GM23338 (cell line): ENCODE results near the gene SEZ6. TPM values are rescaled to one million over a fixed set of nuclear protein-coding genes. Genes with fewer than 3 reads are reported as not detected.

Source experiments
- ATAC-seq: fragments of 200-7000 bp; cut with Tn5 transposase; 3 replicates; pipeline ENCODE4 v1.9.1; 2020
- DNase-seq: peaks from one replicate; pipeline ENCODE4 v3.0.0-alpha.2; 2015; ENCODE audit warnings: low spot score
- H2AFZ ChIP-seq: fragments of 200-600 bp; sonication (generic); 2 replicates; pipeline ENCODE4 v1.8.0; 2016; ENCODE audit warnings: antibody characterized with exemption, mild to moderate bottlenecking, moderate library complexity
- H3F3A ChIP-seq: fragments of 200-600 bp; sonication (generic); replicated peaks from 2 replicates; pipeline ENCODE4 v1.8.0; 2017; ENCODE audit warnings: antibody characterized with exemption, mixed run types, low read depth
- H3K27ac ChIP-seq: fragments of 200-600 bp; sonication (generic); 2 replicates; pipeline ENCODE4 v1.6.1; 2016; ENCODE audit warnings: low read depth
- H3K27me3 ChIP-seq: fragments of 200-600 bp; sonication (generic); 2 replicates; pipeline ENCODE4 v1.8.0; 2016; ENCODE audit warnings: mild to moderate bottlenecking, mixed run types, moderate library complexity; ENCODE audit not compliant: insufficient read depth
- H3K36me3 ChIP-seq: fragments of 200-600 bp; sonication (generic); 2 replicates; pipeline ENCODE4 v1.8.0; 2016; ENCODE audit warnings: mild to moderate bottlenecking; ENCODE audit not compliant: insufficient read depth
- H3K4me1 ChIP-seq: fragments of 200-600 bp; sonication (generic); 2 replicates; pipeline ENCODE4 v1.8.0; 2016; ENCODE audit warnings: mild to moderate bottlenecking, moderate library complexity; ENCODE audit not compliant: insufficient read depth
- H3K4me2 ChIP-seq: fragments of 200-600 bp; sonication (generic); 2 replicates; pipeline ENCODE4 v1.7.1; 2017; ENCODE audit warnings: mixed run types
- H3K4me3 ChIP-seq: fragments of 200-600 bp; sonication (generic); 2 replicates; pipeline ENCODE4 v1.6.1; 2016; ENCODE audit warnings: mixed run types
- H3K79me2 ChIP-seq: fragments of 200-600 bp; sonication (generic); replicated peaks from 2 replicates; pipeline ENCODE4 v1.8.0; 2017; ENCODE audit warnings: mild to moderate bottlenecking; ENCODE audit not compliant: insufficient read depth
- H3K9me2 ChIP-seq: fragments of 200-600 bp; sonication (generic); 2 replicates; pipeline ENCODE4 v1.8.0; 2017; ENCODE audit not compliant: insufficient read depth
- H4K20me1 ChIP-seq: fragments of 200-600 bp; sonication (generic); replicated peaks from 2 replicates; pipeline ENCODE4 v1.8.0; 2017; ENCODE audit warnings: mild to moderate bottlenecking; ENCODE audit not compliant: insufficient read depth
- H3K27ac Mint-ChIP-seq: 2 replicates; pipeline ENCODE4 v1.8.0; 2020; ENCODE audit warnings: inconsistent platforms, mild to moderate bottlenecking, moderate library complexity, mixed read lengths
- H3K27me3 Mint-ChIP-seq: 3 replicates; pipeline ENCODE4 v1.8.0; 2022; ENCODE audit warnings: low read depth, mild to moderate bottlenecking, moderate library complexity, mixed read lengths, inconsistent platforms; ENCODE audit not compliant: insufficient read depth, poor library complexity
- H3K36me3 Mint-ChIP-seq: 3 replicates; pipeline ENCODE4 v1.8.0; 2021; ENCODE audit warnings: low read depth, mild to moderate bottlenecking, inconsistent platforms, moderate library complexity, mixed read lengths
- H3K4me1 Mint-ChIP-seq: 3 replicates; pipeline ENCODE4 v1.8.0; 2020; ENCODE audit warnings: mild to moderate bottlenecking, inconsistent platforms, mixed read lengths
- H3K4me3 Mint-ChIP-seq: 3 replicates; pipeline ENCODE4 v1.8.0; 2021; ENCODE audit warnings: moderate library complexity, mild to moderate bottlenecking, inconsistent platforms, mixed read lengths
- H3K9me3 Mint-ChIP-seq: 3 replicates; pipeline ENCODE4 v1.8.0; 2020; ENCODE audit warnings: moderate library complexity, mild to moderate bottlenecking, inconsistent platforms, mixed read lengths
- CREB1 ChIP-seq: fragments of 250-450 bp; sonication (Bioruptor Pico); IDR thresholded peaks from 2 replicates; pipeline ENCODE4 v1.5.0; 2020; ENCODE audit warnings: low read depth, mild to moderate bottlenecking, moderate library complexity
- ETS1 ChIP-seq: IDR thresholded peaks from 2 replicates; pipeline ENCODE4 v1.6.1; 2016; ENCODE audit warnings: antibody characterized with exemption
- EZH2 ChIP-seq: fragments of 200-600 bp; sonication (generic); IDR thresholded peaks from one replicate; pipeline ENCODE4 v1.8.0; 2017; ENCODE audit warnings: antibody characterized with exemption, mild to moderate bottlenecking, low read depth; ENCODE audit not compliant: unreplicated experiment
- JUNB ChIP-seq: IDR thresholded peaks from one replicate; pipeline ENCODE4 v1.6.1; 2016; ENCODE audit warnings: antibody characterized with exemption; ENCODE audit not compliant: unreplicated experiment
- NANOG ChIP-seq: IDR thresholded peaks from 2 replicates; pipeline ENCODE4 v1.6.1; 2016; ENCODE audit warnings: antibody characterized with exemption, borderline replicate concordance
- POLR2AphosphoS5 ChIP-seq: IDR thresholded peaks from 2 replicates; pipeline ENCODE4 v1.6.1; 2016; ENCODE audit warnings: antibody characterized with exemption, low read depth
- STAT1 ChIP-seq: IDR thresholded peaks from one replicate; pipeline ENCODE4 v1.6.1; 2016; ENCODE audit warnings: antibody characterized with exemption; ENCODE audit not compliant: unreplicated experiment
- ZNF331 ChIP-seq: fragments of 250-450 bp; sonication (Bioruptor Pico); IDR thresholded peaks from 2 replicates; pipeline ENCODE4 v1.5.0; 2020; ENCODE audit warnings: low read depth, mild to moderate bottlenecking, moderate library complexity
- polyA plus RNA-seq: library from polyadenylated mRNA; unstranded; fragments of >200 nt; fragmentation: Nextera tagmentation; extraction: Ambion mirVana; gene quantifications from 2 replicates; pipeline ENCODE4 v1.2.1, GENCODE V29; 2016
- total RNA-seq: library from RNA; depleted of rRNA; stranded (reverse); fragments of >200 nt; shearing (Covaris generic); gene quantifications from 2 replicates; pipeline ENCODE4 v1.2.3, GENCODE V29; 2014
- TF ChIP-seq, protein P1 (sequence below): IDR thresholded peaks from one replicate; pipeline ENCODE4 v1.6.1; 2018; ENCODE audit warnings: antibody characterized with exemption; ENCODE audit not compliant: unreplicated experiment
- TF ChIP-seq, protein P2 (sequence below): fragments of 250-450 bp; sonication (Bioruptor Pico); IDR thresholded peaks from 2 replicates; pipeline ENCODE4 v1.5.0; 2020; ENCODE audit warnings: mild to moderate bottlenecking, moderate library complexity

The SEZ6 gene
- total and polyA plus RNA-seq, 2 experiments from 2014 or later, result 1.0 to 6.5 TPM

- Mint-ChIP-seq H3K9me3 (no peaks in the 10 kb centered on the region), H3K4me3 (no peak overlapping the region), H3K36me3 (peaks cover 54% of the 10 kb centered on the region), H3K27ac (no peak overlapping the region), H3K4me1 (no peaks in the 10 kb centered on the region), H3K27me3 (no peaks in the 10 kb centered on the region)
- no peak for ATAC-seq
- Histone ChIP-seq H3F3A (peaks cover 11% of the 10 kb centered on the region), H4K20me1 (peaks cover 81% of the 10 kb centered on the region), H3K27me3 (no peaks in the 10 kb centered on the region), H3K4me2 (no peak overlapping the region), H3K36me3 (peaks cover 30% of the 10 kb centered on the region), H3K27ac (no peak overlapping the region), H3K9me2 (no peaks in the 10 kb centered on the region), H2AFZ (no peak overlapping the region), H3K4me3 (no peak overlapping the region), H3K79me2 (peaks cover 97% of the 10 kb centered on the region), H3K4me1 (no peaks in the 10 kb centered on the region)
- TF ChIP-seq ZNF331 (peak; percentile 75), CREB1 (no peak), STAT1 (no peak)
- DNase-seq, result no peak
Measured at GRCh38 chr17:28928061-28928460, 77.8 kb downstream of the SEZ6 start.

GRCh38 chr17:28926786-28927185 is 79.0 kb downstream of the SEZ6 start:
- Mint-ChIP-seq H3K9me3 (no peaks in the 10 kb centered on the region), H3K27ac (no peak overlapping the region), H3K4me1 (no peaks in the 10 kb centered on the region), H3K27me3 (no peaks in the 10 kb centered on the region), H3K4me3 (no peak overlapping the region), H3K36me3 (peaks cover 65% of the 10 kb centered on the region)
- H3K4me3 ChIP-seq, result no peak overlapping the region
- H3K27ac ChIP-seq, result no peak overlapping the region
- no peaks in the 10 kb centered on the region for H3K27me3 ChIP-seq
- H3K36me3 ChIP-seq, result peaks cover 42% of the 10 kb centered on the region
- H4K20me1 ChIP-seq, result peaks cover 78% of the 10 kb centered on the region
- H2AFZ ChIP-seq, result no peak overlapping the region
- DNase-seq (no peak), ATAC-seq (no peak)
- no peaks in the 10 kb centered on the region for H3K4me1 ChIP-seq
- peaks cover 91% of the 10 kb centered on the region for H3K79me2 ChIP-seq
- peaks cover 20% of the 10 kb centered on the region for H3F3A ChIP-seq
- H3K9me2 ChIP-seq, result no peaks in the 10 kb centered on the region
- H3K4me2 ChIP-seq, result no peak overlapping the region
- TF ChIP-seq ETS1 (no peak), POLR2AphosphoS5 (no peak), EZH2 (no peak), STAT1 (no peak), ZNF331 (no peak), JUNB (no peak), NANOG (no peak), CREB1 (no peak)
- TF ChIP-seq, protein P1, sequence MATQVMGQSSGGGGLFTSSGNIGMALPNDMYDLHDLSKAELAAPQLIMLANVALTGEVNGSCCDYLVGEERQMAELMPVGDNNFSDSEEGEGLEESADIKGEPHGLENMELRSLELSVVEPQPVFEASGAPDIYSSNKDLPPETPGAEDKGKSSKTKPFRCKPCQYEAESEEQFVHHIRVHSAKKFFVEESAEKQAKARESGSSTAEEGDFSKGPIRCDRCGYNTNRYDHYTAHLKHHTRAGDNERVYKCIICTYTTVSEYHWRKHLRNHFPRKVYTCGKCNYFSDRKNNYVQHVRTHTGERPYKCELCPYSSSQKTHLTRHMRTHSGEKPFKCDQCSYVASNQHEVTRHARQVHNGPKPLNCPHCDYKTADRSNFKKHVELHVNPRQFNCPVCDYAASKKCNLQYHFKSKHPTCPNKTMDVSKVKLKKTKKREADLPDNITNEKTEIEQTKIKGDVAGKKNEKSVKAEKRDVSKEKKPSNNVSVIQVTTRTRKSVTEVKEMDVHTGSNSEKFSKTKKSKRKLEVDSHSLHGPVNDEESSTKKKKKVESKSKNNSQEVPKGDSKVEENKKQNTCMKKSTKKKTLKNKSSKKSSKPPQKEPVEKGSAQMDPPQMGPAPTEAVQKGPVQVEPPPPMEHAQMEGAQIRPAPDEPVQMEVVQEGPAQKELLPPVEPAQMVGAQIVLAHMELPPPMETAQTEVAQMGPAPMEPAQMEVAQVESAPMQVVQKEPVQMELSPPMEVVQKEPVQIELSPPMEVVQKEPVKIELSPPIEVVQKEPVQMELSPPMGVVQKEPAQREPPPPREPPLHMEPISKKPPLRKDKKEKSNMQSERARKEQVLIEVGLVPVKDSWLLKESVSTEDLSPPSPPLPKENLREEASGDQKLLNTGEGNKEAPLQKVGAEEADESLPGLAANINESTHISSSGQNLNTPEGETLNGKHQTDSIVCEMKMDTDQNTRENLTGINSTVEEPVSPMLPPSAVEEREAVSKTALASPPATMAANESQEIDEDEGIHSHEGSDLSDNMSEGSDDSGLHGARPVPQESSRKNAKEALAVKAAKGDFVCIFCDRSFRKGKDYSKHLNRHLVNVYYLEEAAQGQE, result no peak
- TF ChIP-seq, protein P2, sequence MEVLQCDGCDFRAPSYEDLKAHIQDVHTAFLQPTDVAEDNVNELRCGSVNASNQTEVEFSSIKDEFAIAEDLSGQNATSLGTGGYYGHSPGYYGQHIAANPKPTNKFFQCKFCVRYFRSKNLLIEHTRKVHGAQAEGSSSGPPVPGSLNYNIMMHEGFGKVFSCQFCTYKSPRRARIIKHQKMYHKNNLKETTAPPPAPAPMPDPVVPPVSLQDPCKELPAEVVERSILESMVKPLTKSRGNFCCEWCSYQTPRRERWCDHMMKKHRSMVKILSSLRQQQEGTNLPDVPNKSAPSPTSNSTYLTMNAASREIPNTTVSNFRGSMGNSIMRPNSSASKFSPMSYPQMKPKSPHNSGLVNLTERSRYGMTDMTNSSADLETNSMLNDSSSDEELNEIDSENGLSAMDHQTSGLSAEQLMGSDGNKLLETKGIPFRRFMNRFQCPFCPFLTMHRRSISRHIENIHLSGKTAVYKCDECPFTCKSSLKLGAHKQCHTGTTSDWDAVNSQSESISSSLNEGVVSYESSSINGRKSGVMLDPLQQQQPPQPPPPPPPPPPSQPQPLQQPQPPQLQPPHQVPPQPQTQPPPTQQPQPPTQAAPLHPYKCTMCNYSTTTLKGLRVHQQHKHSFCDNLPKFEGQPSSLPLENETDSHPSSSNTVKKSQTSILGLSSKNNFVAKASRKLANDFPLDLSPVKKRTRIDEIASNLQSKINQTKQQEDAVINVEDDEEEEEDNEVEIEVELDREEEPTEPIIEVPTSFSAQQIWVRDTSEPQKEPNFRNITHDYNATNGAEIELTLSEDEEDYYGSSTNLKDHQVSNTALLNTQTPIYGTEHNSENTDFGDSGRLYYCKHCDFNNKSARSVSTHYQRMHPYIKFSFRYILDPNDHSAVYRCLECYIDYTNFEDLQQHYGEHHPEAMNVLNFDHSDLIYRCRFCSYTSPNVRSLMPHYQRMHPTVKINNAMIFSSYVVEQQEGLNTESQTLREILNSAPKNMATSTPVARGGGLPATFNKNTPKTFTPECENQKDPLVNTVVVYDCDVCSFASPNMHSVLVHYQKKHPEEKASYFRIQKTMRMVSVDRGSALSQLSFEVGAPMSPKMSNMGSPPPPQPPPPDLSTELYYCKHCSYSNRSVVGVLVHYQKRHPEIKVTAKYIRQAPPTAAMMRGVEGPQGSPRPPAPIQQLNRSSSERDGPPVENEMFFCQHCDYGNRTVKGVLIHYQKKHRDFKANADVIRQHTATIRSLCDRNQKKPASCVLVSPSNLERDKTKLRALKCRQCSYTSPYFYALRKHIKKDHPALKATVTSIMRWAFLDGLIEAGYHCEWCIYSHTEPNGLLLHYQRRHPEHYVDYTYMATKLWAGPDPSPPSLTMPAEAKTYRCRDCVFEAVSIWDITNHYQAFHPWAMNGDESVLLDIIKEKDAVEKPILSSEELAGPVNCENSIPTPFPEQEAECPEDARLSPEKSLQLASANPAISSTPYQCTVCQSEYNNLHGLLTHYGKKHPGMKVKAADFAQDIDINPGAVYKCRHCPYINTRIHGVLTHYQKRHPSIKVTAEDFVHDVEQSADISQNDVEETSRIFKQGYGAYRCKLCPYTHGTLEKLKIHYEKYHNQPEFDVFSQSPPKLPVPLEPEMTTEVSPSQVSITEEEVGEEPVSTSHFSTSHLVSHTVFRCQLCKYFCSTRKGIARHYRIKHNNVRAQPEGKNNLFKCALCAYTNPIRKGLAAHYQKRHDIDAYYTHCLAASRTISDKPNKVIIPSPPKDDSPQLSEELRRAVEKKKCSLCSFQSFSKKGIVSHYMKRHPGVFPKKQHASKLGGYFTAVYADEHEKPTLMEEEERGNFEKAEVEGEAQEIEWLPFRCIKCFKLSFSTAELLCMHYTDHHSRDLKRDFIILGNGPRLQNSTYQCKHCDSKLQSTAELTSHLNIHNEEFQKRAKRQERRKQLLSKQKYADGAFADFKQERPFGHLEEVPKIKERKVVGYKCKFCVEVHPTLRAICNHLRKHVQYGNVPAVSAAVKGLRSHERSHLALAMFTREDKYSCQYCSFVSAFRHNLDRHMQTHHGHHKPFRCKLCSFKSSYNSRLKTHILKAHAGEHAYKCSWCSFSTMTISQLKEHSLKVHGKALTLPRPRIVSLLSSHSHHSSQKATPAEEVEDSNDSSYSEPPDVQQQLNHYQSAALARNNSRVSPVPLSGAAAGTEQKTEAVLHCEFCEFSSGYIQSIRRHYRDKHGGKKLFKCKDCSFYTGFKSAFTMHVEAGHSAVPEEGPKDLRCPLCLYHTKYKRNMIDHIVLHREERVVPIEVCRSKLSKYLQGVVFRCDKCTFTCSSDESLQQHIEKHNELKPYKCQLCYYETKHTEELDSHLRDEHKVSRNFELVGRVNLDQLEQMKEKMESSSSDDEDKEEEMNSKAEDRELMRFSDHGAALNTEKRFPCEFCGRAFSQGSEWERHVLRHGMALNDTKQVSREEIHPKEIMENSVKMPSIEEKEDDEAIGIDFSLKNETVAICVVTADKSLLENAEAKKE, result no peak
